GM21723 (cell line): ENCODE measurements around the gene PPP2CA.
A peak's percentile ranks its signal among the peaks of the same experiment; 100 is the strongest.
"Not testable (repeated sequence)": the region's sequence is repeated elsewhere in the genome, so short reads cannot be mapped to it uniquely, and the experiment has no call there.

ENCODE experiments used
- ATAC-seq: cut with Tn5 transposase; IDR thresholded peaks from one replicate; pipeline ENCODE4 v1.9.1; 2021; ENCODE audit warnings: mild to moderate bottlenecking, moderate library complexity; ENCODE audit not compliant: unreplicated experiment

Gene PPP2CA

DNA sequence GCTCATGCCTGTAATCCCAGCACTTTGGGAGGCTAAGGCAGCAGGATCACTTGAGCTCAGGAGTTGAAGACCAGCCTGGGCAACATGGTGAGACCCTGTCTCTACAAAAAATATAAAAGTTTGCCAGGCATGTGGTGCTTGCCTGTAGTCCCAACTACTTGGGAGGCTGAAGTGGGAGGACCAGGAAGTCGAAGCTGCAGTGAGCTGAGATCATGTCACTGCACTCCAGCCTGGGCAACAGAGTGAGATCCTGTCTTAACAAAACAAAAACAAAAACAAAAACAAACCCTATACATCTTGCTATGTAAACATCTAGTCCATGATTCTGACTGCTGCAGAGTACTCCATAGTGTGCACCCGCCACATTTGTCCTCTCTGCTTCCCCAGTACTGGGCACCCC is 19.8 kb upstream of the PPP2CA start:
- no peak for ATAC-seq

DNA sequence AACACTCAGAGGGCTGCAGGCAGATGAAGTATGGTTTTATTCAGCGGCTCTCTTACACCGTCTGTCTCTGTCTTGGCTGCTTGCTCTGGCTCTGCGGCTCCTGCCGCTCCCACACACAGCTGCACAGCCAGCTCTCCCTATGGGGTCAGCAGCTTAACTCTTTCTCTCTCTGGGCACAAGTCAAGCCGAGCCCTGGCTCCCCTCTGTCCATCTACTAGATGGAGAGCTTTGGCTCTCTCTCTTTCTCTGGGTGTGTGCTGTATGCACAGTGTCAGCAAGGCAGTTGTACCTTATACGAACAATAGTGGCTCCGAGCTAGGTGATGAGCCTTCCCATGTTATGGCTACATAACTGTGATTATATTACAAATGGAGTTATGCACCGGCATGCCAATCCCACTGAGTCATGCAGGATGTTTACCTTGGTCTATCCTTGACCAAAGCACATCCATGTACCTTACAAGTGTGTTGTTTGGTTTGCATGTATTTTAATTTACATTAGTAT is 19.3 kb upstream of the PPP2CA start:
- no peak for ATAC-seq

DNA sequence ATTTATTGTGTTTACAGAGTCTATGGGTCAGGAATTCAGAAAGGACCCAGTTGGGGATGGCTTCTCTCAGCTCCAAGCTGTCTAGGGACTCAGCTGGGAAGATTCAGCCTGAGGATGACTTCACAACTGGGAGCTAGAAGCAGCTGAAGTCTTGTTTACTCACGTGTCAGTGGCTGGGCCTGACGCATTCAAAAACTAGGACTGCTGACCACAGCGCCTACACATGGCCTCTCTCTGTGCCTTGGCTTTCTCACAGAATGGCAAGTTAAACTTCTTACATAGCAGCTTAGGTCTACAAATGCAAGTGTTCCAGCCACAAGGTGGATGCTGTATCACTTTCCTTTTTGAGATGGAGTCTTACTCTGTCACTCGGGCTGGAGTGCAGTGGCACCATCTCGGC is 16.3 kb upstream of the PPP2CA start:
- no peak for ATAC-seq

- ATAC-seq: no peak
Measured at GRCh38 chr5:134240421-134240962, 14.6 kb upstream of the PPP2CA start.

DNA sequence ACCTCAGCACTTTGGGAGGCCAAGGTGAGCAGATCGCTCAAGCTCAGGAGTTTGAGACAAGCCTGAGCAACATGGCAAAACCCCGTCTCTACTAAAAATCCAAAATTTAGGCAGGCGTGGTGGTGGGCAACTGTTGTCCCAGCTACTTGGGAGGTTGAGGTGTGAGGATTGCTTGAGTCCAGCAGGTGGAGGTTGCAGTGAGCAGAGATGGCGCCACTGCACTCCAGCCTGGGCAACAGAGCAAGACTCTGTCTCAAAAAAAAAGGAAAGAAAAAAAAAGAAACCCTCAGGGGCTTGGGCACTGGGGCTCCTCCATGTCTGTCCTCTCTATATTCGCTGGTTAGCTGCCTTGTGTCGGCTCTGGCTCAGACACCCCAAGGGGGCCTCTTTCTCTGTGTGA is 10.9 kb upstream of the PPP2CA start:
- no peak for ATAC-seq

DNA sequence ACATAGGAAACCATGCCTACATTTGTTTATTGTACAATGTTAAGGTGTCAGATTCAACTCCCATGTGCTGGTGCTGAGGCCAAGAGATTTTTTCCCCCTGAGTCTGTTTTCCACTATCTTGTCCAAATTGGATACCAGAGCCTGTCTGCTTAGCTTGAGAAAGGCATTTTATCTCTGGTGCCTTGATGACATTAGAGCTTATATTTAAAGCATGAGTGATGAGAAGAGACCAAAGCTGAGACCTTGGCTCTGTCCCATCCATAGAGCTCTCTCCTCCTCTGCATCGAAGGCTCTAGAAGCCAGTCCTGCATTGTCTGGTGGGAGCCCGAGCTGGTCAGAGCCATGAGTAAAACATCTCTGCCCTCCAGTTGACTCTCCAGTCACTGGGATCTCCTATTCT is 10.4 kb upstream of the PPP2CA start:
- ATAC-seq: no peak

DNA sequence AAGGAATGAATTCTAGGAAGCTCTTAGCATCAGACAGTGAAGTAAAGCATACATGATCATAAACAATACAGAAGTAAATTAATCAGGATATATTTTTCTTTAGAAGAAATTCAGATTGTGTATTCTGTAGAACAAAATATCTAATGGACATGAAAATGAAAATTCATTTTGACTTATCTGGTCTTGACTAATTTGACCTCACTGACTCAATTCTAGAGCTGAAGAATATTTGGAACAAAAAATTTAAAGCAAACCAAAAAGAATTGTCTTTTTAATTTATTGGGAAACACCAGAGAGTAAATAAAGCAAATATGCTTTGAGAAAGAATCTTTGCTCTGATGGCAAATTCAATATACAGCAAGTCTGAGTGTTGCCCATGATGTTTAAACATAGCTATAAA is 2.8 kb upstream of the PPP2CA start:
- no peak for ATAC-seq

DNA sequence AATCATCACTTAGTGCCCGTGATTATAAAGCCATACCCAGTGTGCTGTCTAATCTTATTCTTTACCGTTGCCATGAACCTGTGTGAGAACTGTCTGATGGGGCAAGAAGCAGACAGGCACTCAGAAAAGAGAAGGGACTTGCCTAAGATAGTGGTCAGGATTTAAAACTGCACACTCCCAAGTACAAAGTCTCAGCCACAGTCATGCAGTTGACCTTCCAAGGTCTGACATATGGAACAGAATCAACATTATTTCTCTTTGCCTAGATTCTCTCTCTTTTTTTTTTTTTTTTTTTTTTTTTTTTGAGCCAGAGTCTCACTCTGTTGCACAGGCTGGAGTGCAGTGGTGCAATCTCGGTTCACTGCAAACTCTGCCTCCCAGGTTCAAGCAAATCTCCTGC is 1.9 kb upstream of the PPP2CA start:
- ATAC-seq: no peak

- no peak for ATAC-seq
Measured at GRCh38 chr5:134227259-134227658, 1.4 kb upstream of the PPP2CA start.

DNA sequence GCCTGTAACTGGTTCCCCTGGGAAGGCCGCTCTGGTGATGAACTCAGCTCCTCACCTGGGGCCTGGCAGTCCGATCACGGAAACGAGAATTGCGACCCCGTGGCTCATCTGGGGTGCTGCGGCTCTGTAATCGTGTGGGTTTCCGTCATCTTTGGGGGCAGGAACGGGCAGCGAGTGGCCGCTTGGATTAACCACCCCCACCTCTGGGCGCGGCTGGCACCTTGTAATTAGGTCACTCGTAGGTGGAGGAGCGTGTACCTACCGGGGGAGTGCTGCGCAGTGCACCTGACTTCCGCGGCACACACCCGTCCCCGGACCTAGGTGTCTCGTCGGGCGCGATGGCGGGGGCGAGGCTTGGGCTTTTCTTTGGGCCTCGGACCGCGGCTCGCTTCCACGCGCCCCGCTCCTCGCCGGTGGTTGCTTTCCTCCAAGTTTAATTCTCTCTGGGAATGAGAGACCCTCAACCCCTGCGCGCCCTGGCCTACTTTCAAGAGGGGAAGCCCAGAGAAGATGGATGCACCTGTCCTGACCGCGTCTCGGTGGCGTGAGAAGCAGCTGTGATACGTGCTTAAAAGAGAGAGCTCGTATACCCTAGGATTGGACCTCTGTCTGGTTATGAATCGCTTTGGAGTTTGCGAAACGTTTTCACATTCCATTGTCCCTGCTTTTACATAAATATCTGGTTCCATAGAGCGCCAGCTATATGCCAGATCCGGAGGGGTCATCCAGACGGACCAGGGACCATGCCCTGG is 744 bp upstream of the PPP2CA start:
- peak; percentile 27 for ATAC-seq

DNA sequence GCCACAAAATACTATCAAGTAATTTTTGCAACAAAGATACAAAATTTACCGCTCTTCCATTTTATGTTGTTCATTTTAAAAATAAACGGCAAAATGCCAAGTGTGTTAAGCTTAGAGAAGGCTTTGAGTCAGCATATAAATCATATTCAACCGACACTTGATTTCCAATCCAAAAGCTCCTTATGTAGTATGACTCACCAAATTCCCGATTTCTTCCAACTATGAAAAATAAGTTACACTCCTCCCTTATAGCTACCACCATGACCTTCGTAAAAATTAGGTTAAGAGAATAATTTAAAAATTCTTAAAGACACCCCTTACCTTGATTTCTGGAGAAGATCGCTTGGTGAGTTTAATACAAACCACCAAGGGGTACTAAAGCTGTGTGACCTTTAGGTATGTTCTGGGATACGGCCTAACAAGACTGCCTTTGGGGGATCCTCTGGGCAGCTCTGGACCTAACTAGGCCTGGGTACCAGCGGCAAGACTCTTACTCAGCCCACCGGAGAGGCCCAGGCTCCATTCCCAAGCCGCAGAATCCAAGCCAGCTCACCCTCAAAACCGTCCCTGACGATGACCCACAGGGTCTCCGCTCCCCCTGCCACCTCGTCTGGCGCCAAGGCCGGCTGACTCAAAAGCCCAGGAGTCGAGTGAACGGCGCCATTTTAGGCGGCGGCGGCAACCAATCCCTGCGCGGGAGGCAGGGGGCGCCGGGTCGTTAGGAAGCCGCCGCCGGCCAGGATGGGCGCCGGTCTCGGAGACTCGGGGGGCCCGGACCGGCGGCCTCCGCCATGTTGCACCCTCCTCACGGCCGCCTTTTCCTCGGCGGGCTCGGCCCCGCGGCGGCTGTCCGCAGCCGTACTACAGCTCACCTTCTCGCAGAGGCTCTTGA is 739 bp downstream of the PPP2CA start:
- peak; percentile 42 for ATAC-seq

DNA sequence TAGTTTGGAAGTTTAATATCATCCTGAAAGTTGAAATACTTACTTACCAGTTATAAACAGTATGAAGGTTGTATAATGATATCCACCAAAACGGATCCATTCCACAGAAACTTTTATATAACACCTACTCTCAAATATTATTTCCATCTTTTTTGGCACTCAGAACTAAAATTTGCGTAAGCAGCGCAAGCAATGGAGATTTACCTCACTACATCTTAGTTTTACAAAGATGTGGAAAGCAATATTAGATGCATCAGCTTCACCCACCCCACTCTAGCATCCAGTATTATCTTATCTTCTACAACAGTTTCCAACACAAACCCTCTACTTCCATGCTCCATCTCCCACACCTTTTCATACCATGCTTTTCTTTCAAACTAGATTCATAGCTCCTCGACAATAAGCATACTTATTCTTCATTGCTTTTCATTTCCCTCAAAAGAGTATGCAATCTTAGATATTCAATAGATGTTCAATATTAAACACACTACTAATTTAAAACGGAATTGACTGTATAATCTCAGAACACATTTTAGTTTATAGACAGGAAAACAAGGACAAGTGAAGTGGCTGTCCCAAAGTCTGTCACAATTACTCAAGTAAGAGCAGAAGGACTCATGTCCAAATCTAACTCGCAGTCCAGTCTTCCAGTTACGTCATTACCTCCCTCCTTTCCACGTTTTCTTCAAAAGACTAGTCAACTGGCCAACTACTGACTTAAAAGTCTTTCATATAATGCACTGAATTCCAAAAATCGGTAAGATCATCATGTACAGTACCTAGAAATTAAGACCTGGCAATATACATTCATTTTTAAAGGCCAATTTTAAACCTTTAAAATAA is 2.2 kb downstream of the PPP2CA start:
- ATAC-seq: no peak

DNA sequence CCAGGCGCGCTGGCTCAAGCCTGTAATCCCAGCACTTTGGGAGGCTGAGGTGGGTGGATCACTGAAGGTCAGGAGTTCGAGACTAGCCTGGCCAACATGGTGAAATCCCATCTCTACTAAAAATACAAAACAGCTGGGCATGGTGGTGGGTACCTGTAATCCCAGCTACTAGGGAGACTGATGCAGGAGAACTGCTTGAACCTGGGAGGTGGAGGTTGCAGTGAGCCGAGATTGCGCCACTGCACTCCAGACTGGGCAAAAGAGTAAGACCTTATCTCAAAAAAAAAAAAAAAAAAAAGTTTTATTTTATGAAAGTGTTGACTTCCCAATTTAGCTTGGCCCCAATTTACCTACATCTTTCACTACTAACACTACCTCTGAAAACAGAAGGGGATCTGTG is 4.2 kb downstream of the PPP2CA start:
- not testable (repeated sequence) for ATAC-seq

DNA sequence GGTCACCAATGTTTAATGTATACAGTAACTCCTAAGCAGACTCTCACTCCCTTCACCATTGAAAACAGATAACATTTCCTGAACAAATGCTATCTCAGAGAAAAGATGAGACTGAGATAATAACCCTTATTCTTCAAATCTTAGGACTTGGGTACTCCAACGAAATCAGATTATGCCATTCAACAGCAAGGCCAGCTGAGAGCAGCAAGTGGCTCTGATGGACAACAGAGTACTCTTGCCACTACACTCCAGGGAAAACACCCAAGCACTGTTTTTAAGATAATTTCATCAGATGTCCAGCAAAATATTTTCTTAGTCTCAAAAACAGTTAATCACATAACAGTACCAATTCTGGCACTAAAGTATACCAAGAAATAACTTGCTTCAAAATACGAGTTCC is 10.1 kb downstream of the PPP2CA start:
- ATAC-seq: no peak

- ATAC-seq: not testable (repeated sequence)
Measured at GRCh38 chr5:134211263-134212031, 14.4 kb downstream of the PPP2CA start.

DNA sequence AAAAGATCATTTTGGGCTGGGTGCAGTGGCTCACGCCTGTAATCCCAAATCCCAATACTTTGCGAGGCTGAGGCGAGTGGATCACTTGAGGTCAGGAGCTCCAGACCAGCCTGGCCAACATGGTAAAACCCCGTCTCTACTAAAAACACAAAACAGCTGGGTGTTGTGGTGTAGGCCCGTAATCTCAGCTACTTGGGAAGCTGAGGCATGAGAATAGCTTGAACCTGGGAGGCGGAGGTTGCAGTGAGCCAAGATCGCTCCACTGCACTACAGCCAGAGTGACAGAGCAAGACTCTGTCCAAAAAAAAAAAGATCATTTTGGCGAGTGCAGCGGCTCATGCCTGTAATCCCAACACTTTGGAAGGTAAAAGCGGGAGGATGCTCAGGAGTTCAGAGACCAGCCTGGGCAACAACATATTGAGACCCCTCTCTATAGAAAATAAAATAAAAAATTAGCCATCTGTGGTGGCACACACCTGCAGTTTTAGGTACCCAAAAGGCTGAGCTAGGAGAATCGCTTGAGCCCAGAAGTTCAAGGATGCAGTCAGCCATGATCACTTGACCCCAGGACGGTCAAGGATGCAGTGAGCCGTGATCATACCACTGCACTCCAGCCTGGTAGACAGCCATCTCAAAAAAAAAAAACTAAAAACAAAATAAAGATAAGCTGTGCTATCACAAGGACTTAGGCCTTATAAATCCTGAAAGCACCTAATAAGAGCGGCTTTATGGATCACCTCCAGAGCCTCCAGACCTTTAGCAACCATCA is 16.2 kb downstream of the PPP2CA start:
- no peak for ATAC-seq

DNA sequence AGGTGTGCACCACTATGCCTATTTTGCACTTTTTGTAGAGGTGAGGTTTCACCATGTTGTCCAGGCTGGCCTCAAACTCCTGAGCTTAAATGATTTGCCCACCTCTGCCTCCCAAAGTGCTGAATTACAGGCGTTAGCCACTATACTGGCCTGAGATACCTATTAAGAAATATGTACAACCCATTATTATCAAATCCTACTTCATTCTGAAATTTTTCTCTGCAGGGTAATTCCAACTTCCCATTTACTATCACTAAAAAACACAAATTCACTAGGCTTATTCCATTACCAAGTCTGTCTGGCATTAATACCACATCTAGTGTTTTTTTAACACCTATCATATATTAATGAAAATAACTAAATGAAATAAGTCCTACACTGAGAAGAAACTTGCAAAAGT is 18.2 kb downstream of the PPP2CA start:
- no peak for ATAC-seq

- ATAC-seq: no peak
Measured at GRCh38 chr5:134206627-134207160, 19.2 kb downstream of the PPP2CA start.

DNA sequence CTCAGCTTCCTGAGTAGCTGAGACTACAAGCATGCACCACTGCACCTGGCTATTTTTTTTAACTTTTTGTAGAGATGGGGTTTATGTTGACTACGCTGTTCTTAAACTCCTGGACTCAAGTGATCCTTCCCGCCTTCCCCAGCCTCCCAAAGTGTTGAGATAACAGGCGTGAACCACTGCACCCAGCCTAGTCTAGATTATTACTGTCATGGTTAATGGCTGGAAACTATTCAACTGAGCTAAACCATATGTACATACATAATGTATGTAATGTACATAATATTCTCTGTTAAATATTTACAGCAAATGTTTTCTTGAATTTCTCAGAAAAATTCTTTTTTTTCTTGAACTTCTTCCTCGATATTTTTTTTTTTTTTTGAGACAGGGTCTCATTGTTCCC is 21.3 kb downstream of the PPP2CA start:
- no peak for ATAC-seq
